AG04450 (cell line): Measurements from ENCODE around the gene PTEN. TPM values are rescaled to one million over a fixed set of nuclear protein-coding genes. Genes with fewer than 3 reads are reported as not detected.
A peak's percentile ranks its signal among the peaks of the same experiment; 100 is the strongest.

Source experiments
- CTCF ChIA-PET: fragments of 300-600, 350-600 bp; formaldehyde crosslinking; extraction: SDS; loops from one replicate; lab custom pipeline; 2022; ENCODE audit warnings: antibody characterized with exemption, inconsistent platforms; lab: Charles Lee
- POLR2A ChIA-PET: fragments of 350-600 bp; formaldehyde crosslinking; extraction: SDS; loops from one replicate; lab custom pipeline; 2021; ENCODE audit warnings: antibody characterized with exemption, inconsistent platforms; lab: Yijun Ruan, JAX
- DNase-seq: peaks from one replicate; pipeline ENCODE4 v3.0.0-alpha.2; 2011; ENCODE audit warnings: low read depth, low spot score
- H3K27ac ChIP-seq: one replicate; pipeline ENCODE4 v1.5.1; 2012; ENCODE audit warnings: low read depth, low read length, control low read depth
- H3K27me3 ChIP-seq: one replicate; pipeline ENCODE4 v1.6.0; 2012; ENCODE audit warnings: low read length; ENCODE audit not compliant: control insufficient read depth, insufficient read depth
- H3K4me3 ChIP-seq: 2 replicates; pipeline ENCODE4 v1.5.1; 2011; ENCODE audit warnings: mild to moderate bottlenecking, low read depth, low read length, control low read depth
- H3K9me3 ChIP-seq: 2 replicates; pipeline ENCODE4 v1.5.1; 2012; ENCODE audit warnings: low read length; ENCODE audit not compliant: control insufficient read depth, insufficient read depth
- CTCF ChIP-seq: IDR thresholded peaks from 2 replicates; pipeline ENCODE4 v1.5.1; 2011; ENCODE audit warnings: low read depth, low read length, control low read depth, inconsistent platforms
- polyA plus RNA-seq: library from polyadenylated mRNA; depleted of rRNA; stranded (reverse); fragments of >200 nt; gene quantifications from 2 replicates; pipeline ENCODE4 v1.2.3, GENCODE V29; 2011

Gene PTEN
- polyA plus RNA-seq, 1 experiment = 96.1 TPM

GRCh38 chr10:87842220-87842641, 21.2 kb upstream of the PTEN start:
- no peak for TF ChIP-seq CTCF
- Histone ChIP-seq H3K27ac (no peak overlapping the region), H3K9me3 (no peaks in the 10 kb centered on the region), H3K27me3 (no peaks in the 10 kb centered on the region), H3K4me3 (no peak overlapping the region)
- CTCF ChIA-PET = interaction anchor here (0.7 kb wide), 1 partner anchor 779 kb away, joined by 4 read pairs; no protein-coding TSS in a partner anchor
- POLR2A ChIA-PET = no interaction called here
- no peak for DNase-seq

GRCh38 chr10:87842776-87843497, 20.5 kb upstream of the PTEN start:
- Histone ChIP-seq H3K27me3 (no peaks in the 10 kb centered on the region), H3K9me3 (no peaks in the 10 kb centered on the region), H3K27ac (no peak overlapping the region), H3K4me3 (no peak overlapping the region)
- peak; percentile 48 for DNase-seq
- ChIA-PET POLR2A (no interaction called here), CTCF (no interaction called here)
- peak; percentile 22 for TF ChIP-seq CTCF

- Histone ChIP-seq H3K27me3 (no peaks in the 10 kb centered on the region), H3K27ac (no peak overlapping the region), H3K9me3 (no peaks in the 10 kb centered on the region), H3K4me3 (no peak overlapping the region)
- ChIA-PET POLR2A (no interaction called here), CTCF (no interaction called here)
- no peak for DNase-seq
- TF ChIP-seq CTCF = no peak
These were observed 19.7 kb upstream of the PTEN start for GRCh38 chr10:87843714-87844113.

- H3K9me3 ChIP-seq = no peaks in the 10 kb centered on the region
- no peak for DNase-seq
- no peak overlapping the region for H3K27ac ChIP-seq
- no peaks in the 10 kb centered on the region for H3K27me3 ChIP-seq
- POLR2A ChIA-PET = interaction anchor here (1.1 to 2.0 kb wide), 2 partner anchors 10 to 17 kb away, joined by 3 to 12 read pairs; no protein-coding TSS in a partner anchor
- CTCF ChIA-PET = interaction anchor here (0.6 to 1.8 kb wide), 5 partner anchors 25 to 996 kb away, joined by 3 to 8 read pairs (median 4); partner anchors contain the start of gene ATAD1
- TF ChIP-seq CTCF = no peak
- H3K4me3 ChIP-seq = no peak overlapping the region
These were observed 18.4 kb upstream of the PTEN start for GRCh38 chr10:87844837-87845623.
